Stimulated activated CD4-positive, alpha-beta T cell treated with anti-CD3 and anti-CD28 coated beads, Interleukin-2, amount 100 ng/mL, for 4 hours (primary cell): ENCODE measurements around the gene CDK5RAP3.
A peak's percentile ranks its signal among the peaks of the same experiment; 100 is the strongest.

Experiments
- DNase-seq: peaks from one replicate; pipeline ENCODE4 v3.0.0-alpha.2; 2020; ENCODE audit warnings: low read depth

CDK5RAP3 gene

GRCh38 chr17:48025040-48025903 lies 54.4 kb downstream of the CDK5RAP3 start:
- DNase-seq: peak; percentile 97

- no peak for DNase-seq
These were observed 55.1 kb downstream of the CDK5RAP3 start for GRCh38 chr17:48025904-48026501.

GRCh38 chr17:48026502-48027321 lies 55.8 kb downstream of the CDK5RAP3 start:
- DNase-seq: peak; percentile 50

- no peak for DNase-seq
These were observed 56.5 kb downstream of the CDK5RAP3 start for GRCh38 chr17:48027322-48027981.

- DNase-seq: no peak
These were observed 57.8 kb downstream of the CDK5RAP3 start for GRCh38 chr17:48028736-48029135.

GRCh38 chr17:48030531-48030930 lies 59.6 kb downstream of the CDK5RAP3 start:
- no peak for DNase-seq
